Measurements from ENCODE around the gene MCF2L2.

DNA sequence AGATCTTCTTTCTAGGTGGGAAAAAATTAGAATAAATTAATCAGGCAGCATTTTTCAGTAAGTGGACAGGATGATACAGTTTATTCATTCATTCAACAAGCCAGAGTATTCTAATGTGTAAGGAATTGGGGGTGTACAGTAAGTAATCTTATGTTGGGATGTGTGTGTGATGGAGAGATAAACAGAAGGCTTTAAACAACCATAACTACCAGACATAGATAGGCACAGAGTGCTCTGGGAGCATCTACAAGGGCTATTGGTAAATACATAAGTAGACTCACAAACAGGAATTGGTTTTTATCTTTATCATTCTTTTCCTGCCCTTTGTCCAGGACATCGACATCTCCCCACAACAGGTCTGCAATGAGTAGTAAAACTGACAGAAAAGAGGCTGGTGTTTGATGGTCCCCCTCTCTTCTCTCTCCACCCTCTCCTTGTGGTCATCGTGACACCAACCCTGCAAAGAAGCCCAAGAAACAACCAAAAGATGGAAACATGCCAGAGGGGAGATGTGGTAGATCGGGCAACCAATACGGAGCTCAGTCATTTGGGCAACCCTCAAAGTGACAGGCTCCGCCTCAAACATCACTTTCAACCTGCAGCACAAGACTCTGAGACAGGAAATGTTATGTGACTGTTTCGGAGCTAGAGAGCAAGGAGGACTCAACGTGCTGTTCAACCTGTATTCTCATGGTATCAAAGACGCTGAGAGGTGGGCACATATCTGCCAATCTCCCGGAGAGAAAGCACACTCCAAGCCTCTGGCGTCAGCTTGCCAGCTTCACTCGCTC, 204.0 kb downstream of the MCF2L2 start:
- TF ChIP-seq, protein P1, sequence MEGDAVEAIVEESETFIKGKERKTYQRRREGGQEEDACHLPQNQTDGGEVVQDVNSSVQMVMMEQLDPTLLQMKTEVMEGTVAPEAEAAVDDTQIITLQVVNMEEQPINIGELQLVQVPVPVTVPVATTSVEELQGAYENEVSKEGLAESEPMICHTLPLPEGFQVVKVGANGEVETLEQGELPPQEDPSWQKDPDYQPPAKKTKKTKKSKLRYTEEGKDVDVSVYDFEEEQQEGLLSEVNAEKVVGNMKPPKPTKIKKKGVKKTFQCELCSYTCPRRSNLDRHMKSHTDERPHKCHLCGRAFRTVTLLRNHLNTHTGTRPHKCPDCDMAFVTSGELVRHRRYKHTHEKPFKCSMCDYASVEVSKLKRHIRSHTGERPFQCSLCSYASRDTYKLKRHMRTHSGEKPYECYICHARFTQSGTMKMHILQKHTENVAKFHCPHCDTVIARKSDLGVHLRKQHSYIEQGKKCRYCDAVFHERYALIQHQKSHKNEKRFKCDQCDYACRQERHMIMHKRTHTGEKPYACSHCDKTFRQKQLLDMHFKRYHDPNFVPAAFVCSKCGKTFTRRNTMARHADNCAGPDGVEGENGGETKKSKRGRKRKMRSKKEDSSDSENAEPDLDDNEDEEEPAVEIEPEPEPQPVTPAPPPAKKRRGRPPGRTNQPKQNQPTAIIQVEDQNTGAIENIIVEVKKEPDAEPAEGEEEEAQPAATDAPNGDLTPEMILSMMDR (IDR thresholded peaks at IDR 0.05) = no peak
- no peak for TF ChIP-seq POLR2A (IDR thresholded peaks at IDR 0.05)

All from uterus (tissue), 2 donors.